Lower leg skin (tissue), 3 donors: ENCODE data around the gene MMAA.

ENCODE experiments used
- CTCF ChIP-seq, 3 donors: fragments of 450-650 bp; IDR thresholded peaks; one replicate each; pipeline ENCODE4 v1.5.1; 2016; ENCODE audit warnings: antibody characterized with exemption in 3 of 3, mild to moderate bottlenecking in 3 of 3, moderate library complexity in 2 of 3
- POLR2A ChIP-seq, 2 donors: fragments of 450-650 bp; IDR thresholded peaks; one replicate each; pipeline ENCODE4 v1.6.1; 2016 to 2017; ENCODE audit warnings: antibody characterized with exemption in 2 of 2, mild to moderate bottlenecking in 1 of 2, moderate library complexity in 1 of 2

GRCh38 chr4:145703850-145704497, 84.8 kb downstream of the MMAA start:
- no peak for TF ChIP-seq CTCF (IDR thresholded peaks at IDR 0.05)
- no peak for TF ChIP-seq POLR2A (IDR thresholded peaks at IDR 0.05)
